Ectodermal cell (in vitro differentiated cells): Measurements from ENCODE around the gene MCAM.

Source experiments
- H3K27ac ChIP-seq: 2 replicates; pipeline ENCODE4 v1.7.0; 2013; ENCODE audit warnings: mild to moderate bottlenecking, low read depth, low read length; ENCODE audit not compliant: insufficient read depth, poor library complexity, severe bottlenecking
- H3K27me3 ChIP-seq: 2 replicates; pipeline ENCODE4 v1.7.0; 2013; ENCODE audit warnings: mild to moderate bottlenecking, low read length; ENCODE audit not compliant: insufficient read depth, control insufficient read depth, poor library complexity, severe bottlenecking
- H3K36me3 ChIP-seq: one replicate; pipeline ENCODE4 v1.7.0; 2013; ENCODE audit warnings: low read length; ENCODE audit not compliant: control insufficient read depth, insufficient read depth
- H3K4me1 ChIP-seq: one replicate; pipeline ENCODE4 v1.7.0; 2013; ENCODE audit warnings: low read length; ENCODE audit not compliant: control insufficient read depth, insufficient read depth
- H3K4me3 ChIP-seq: 2 replicates; pipeline ENCODE4 v1.7.0; 2013; ENCODE audit warnings: low read depth, low read length, control low read depth; ENCODE audit not compliant: insufficient read depth
- H3K9me3 ChIP-seq: 2 replicates; pipeline ENCODE4 v1.7.0; 2013; ENCODE audit warnings: mild to moderate bottlenecking, low read length, moderate library complexity; ENCODE audit not compliant: control insufficient read depth
- WGBS, 2 experiments: methylation state at CpG; one replicate each; pipeline ENCODE4 v1.1.7; 2013; ENCODE audit warnings: missing lambda C conversion rate in 2 of 2; 5-methylcytosine and 5-hydroxymethylcytosine counted together

MCAM gene

GRCh38 chr11:119290894-119291497 is 25.9 kb downstream of the MCAM start:
- no peak overlapping the region for H3K27ac ChIP-seq
- peaks cover 8% of the 10 kb centered on the region for H3K36me3 ChIP-seq
- H3K4me1 ChIP-seq = no peaks in the 10 kb centered on the region
- no peaks in the 10 kb centered on the region for H3K27me3 ChIP-seq
- WGBS, 2 experiments = 92 to 94% methylated on average over 10 of the region's 10 CpGs
- no peaks in the 10 kb centered on the region for H3K9me3 ChIP-seq
- no peak overlapping the region for H3K4me3 ChIP-seq

- no peak overlapping the region for H3K27ac ChIP-seq
- H3K36me3 ChIP-seq = peaks cover 14% of the 10 kb centered on the region
These were observed 28.7 kb downstream of the MCAM start for GRCh38 chr11:119288219-119288618.

DNA sequence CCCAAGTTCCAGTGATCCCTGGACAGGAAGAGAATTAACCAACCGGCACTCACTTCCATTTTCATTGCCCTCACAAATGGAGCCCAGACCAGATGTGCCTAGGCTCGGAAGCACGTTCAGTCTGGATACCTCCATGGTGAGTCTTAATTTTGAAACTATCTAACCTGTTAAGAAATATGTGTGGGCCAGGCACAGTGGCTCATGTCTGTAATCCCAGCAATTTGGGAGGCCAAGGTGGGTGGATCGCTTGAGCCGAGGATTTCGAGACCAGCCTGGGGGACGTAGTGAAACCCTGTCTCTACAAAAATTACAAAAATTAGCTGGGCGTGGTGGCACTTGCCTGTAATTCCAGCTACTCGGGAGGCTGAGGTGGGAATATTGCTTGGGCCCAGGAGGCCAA is 31.5 kb downstream of the MCAM start:
- WGBS, 2 experiments = 93 to 96% methylated on average over 9 of the region's 9 CpGs
- Histone ChIP-seq H3K4me1 (no peaks in the 10 kb centered on the region), H3K9me3 (no peaks in the 10 kb centered on the region), H3K36me3 (peaks cover 7% of the 10 kb centered on the region), H3K27ac (no peak overlapping the region), H3K4me3 (no peak overlapping the region), H3K27me3 (no peaks in the 10 kb centered on the region)

More at GRCh38 chr11:119288219-119288618, 28.7 kb downstream of the MCAM start:
- H3K9me3 ChIP-seq = no peaks in the 10 kb centered on the region
- WGBS, 2 experiments = 91 to 97% methylated on average over 2 to 3 of the region's 3 CpGs
- no peaks in the 10 kb centered on the region for H3K4me1 ChIP-seq
- H3K4me3 ChIP-seq = no peak overlapping the region
- no peaks in the 10 kb centered on the region for H3K27me3 ChIP-seq

DNA sequence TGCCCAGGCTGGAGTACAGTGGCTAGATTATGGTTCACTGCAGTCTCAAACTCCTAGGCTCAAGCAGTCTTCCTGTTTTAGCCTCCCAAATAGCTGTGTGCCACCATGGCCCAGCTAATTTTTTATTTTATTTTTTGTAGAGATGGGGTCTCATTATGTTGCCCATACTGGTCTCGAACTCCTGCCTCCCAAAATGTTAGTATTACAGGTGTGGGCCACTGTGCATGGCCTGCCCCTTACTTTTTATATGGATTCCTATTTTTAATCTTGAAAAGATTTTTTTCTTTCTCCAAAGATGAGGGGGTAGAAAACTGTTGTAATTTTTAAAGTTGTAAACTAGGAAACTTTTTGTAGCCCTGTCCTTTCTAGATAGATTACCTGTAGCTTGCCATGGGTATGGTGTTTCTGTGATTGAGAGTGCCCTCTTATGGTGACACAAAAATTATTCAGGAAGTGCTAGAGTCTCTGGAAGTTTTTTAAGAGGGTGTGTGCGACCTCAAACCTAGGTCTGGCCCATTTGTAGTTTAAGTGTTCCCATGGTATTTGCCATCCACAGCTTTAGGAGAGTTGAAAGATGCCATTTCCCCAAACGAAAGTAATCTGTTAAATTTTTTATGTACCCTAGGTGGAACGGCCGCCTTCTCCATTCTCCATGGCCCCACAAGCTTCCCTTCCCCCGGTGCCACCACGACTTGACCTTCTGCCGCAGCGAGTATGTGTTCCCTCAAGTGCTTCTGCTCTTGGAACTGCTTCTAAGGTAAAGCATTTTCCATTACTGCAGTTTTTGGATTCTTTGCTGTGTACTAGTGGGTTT is 32.4 kb downstream of the MCAM start:
- 89 to 90% methylated on average over 9 of the region's 9 CpGs for WGBS, 2 experiments
- H3K36me3 ChIP-seq = peaks cover 7% of the 10 kb centered on the region

DNA sequence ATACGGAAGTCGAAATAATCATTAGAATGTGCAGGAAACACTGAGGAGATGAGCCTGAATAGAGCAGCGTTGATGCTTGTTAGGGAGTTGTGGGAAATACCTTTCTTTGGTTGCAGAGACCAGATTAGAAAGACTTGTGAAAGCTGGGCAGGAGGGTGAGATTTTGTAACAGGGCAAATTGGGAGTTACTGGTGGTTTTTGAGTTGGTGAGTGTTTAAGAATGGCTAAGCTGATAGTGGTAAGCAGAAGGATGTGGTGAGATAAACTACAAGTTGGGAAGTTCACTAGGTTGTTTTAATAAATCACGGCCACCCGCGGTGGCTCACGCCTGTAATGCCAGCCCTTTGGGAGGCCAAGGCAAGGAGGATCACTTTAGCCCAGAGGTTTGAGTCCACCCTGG is 34.4 kb downstream of the MCAM start:
- 94 to 96% methylated on average over 7 of the region's 7 CpGs for WGBS, 2 experiments
- H3K36me3 ChIP-seq = peaks cover 7% of the 10 kb centered on the region

More for the DNA sequence above, 32.4 kb downstream of the MCAM start:
- Histone ChIP-seq H3K9me3 (no peaks in the 10 kb centered on the region), H3K27ac (no peak overlapping the region), H3K4me1 (no peaks in the 10 kb centered on the region), H3K4me3 (no peak overlapping the region), H3K27me3 (no peaks in the 10 kb centered on the region)

DNA sequence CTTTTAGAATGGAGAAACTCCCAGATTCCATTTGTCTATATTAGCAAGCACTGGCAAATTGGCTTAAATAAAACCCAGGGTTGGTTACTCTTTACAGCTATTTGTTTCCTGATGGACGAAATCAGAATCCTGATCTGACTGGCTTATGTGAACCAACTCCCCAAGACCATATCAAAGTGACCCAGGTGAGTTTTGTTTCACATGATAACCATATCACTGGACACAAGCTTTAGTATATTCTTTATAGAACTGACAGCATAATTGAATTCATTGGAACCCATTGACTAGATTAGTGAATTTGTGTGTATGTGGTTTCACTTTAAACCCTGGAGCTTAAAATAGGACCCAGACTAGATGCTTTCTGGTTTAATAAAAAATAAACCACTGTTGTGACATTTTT is 39.3 kb downstream of the MCAM start:
- Histone ChIP-seq H3K9me3 (no peaks in the 10 kb centered on the region), H3K27ac (no peak overlapping the region), H3K4me1 (no peaks in the 10 kb centered on the region), H3K36me3 (peaks cover 7% of the 10 kb centered on the region), H3K4me3 (no peak overlapping the region), H3K27me3 (no peaks in the 10 kb centered on the region)
- 88 to 96% methylated on average over 1 of the region's 1 CpG for WGBS, 2 experiments

More for the DNA sequence above, 34.4 kb downstream of the MCAM start:
- no peaks in the 10 kb centered on the region for H3K4me1 ChIP-seq
- H3K4me3 ChIP-seq = no peak overlapping the region
- no peak overlapping the region for H3K27ac ChIP-seq
- H3K9me3 ChIP-seq = no peaks in the 10 kb centered on the region
- H3K27me3 ChIP-seq = no peaks in the 10 kb centered on the region

DNA sequence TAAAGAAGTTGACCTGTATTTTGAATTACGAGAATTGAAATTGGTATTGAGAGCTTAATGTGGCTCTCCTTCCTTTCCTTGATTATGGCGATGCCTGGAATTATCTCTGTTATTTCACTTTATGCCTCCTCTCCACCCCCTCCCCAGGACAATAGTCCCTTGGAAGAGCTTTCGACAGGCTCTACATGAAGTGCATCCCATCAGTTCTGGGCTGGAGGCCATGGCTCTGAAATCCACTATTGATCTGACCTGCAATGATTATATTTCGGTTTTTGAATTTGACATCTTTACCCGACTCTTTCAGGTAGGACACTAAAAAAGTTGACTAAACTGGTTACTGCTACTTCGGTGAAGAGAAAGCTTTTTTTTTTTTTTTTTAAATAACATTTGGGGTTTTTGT is 43.2 kb downstream of the MCAM start:
- no peaks in the 10 kb centered on the region for H3K9me3 ChIP-seq
- H3K4me3 ChIP-seq = no peak overlapping the region
- peaks cover 7% of the 10 kb centered on the region for H3K36me3 ChIP-seq
- no peak overlapping the region for H3K27ac ChIP-seq
- H3K4me1 ChIP-seq = no peaks in the 10 kb centered on the region
- WGBS, 2 experiments = 93% methylated on average over 5 to 6 of the region's 6 CpGs
- H3K27me3 ChIP-seq = no peaks in the 10 kb centered on the region

- Histone ChIP-seq H3K4me3 (no peak overlapping the region), H3K27me3 (no peaks in the 10 kb centered on the region), H3K9me3 (no peaks in the 10 kb centered on the region), H3K4me1 (no peaks in the 10 kb centered on the region), H3K27ac (no peak overlapping the region), H3K36me3 (no peaks in the 10 kb centered on the region)
- 93% methylated on average over 5 of the region's 5 CpGs for WGBS, 2 experiments
These were observed 49.3 kb downstream of the MCAM start for GRCh38 chr11:119267645-119268044.

- Histone ChIP-seq H3K36me3 (no peaks in the 10 kb centered on the region), H3K4me3 (no peak overlapping the region), H3K27ac (no peak overlapping the region), H3K27me3 (no peaks in the 10 kb centered on the region), H3K4me1 (no peaks in the 10 kb centered on the region), H3K9me3 (no peaks in the 10 kb centered on the region)
- 94% methylated on average over 7 of the region's 7 CpGs for WGBS, 2 experiments
These were observed 50.2 kb downstream of the MCAM start for GRCh38 chr11:119266517-119267255.

GRCh38 chr11:119266063-119266462 is 50.9 kb downstream of the MCAM start:
- Histone ChIP-seq H3K27ac (no peak overlapping the region), H3K4me3 (no peak overlapping the region), H3K27me3 (no peaks in the 10 kb centered on the region), H3K9me3 (no peaks in the 10 kb centered on the region), H3K36me3 (no peaks in the 10 kb centered on the region), H3K4me1 (no peaks in the 10 kb centered on the region)
- 89 to 95% methylated on average over 2 to 3 of the region's 3 CpGs for whole genome bisulfite sequencing, 2 experiments
